ENCODE data around the gene NPY.

NPY gene

GRCh38 chr7:24290004-24290641 lies 6.1 kb downstream of the NPY start:
- no peak for DNase-seq (ENCODE audit: low read depth, low spot score)
- H3K4me3 ChIP-seq (ENCODE audit: low read depth, low read length) = no peak overlapping the region
- CTCF ChIA-PET = interaction anchor here (0.8 to 1.2 kb wide), 2 partner anchors 376 to 414 kb away, joined by 3 read pairs; no protein-coding TSS in a partner anchor
- POLR2A ChIA-PET = no interaction called here
- TF ChIP-seq CTCF (IDR thresholded peaks at IDR 0.05; ENCODE audit: insufficient read depth, low read length, missing control alignments) = peak; percentile 3

- ChIA-PET POLR2A (no interaction called here), CTCF (no interaction called here)
- TF ChIP-seq CTCF (IDR thresholded peaks at IDR 0.05; ENCODE audit: insufficient read depth, low read length, missing control alignments) = no peak
- no peak overlapping the region for H3K4me3 ChIP-seq (ENCODE audit: low read depth, low read length)
- DNase-seq (ENCODE audit: low read depth, low spot score) = no peak
Measured at GRCh38 chr7:24291271-24291670, 7.3 kb downstream of the NPY start.

- TF ChIP-seq CTCF (IDR thresholded peaks at IDR 0.05; ENCODE audit: insufficient read depth, low read length, missing control alignments) = no peak
- DNase-seq (ENCODE audit: low read depth, low spot score) = no peak
- POLR2A ChIA-PET = no interaction called here
- no peak overlapping the region for H3K4me3 ChIP-seq (ENCODE audit: low read depth, low read length)
- CTCF ChIA-PET = no interaction called here
Measured at GRCh38 chr7:24297362-24297761, 13.4 kb downstream of the NPY start.

- ChIA-PET CTCF (no interaction called here), POLR2A (no interaction called here)
- no peak for DNase-seq (ENCODE audit: low read depth, low spot score)
- H3K4me3 ChIP-seq (ENCODE audit: low read depth, low read length) = no peak overlapping the region
- TF ChIP-seq CTCF (IDR thresholded peaks at IDR 0.05; ENCODE audit: insufficient read depth, low read length, missing control alignments) = no peak
Measured at GRCh38 chr7:24298696-24299095, 14.7 kb downstream of the NPY start.

GRCh38 chr7:24299192-24299591 lies 15.2 kb downstream of the NPY start:
- DNase-seq (ENCODE audit: low read depth, low spot score) = no peak
- POLR2A ChIA-PET = no interaction called here
- TF ChIP-seq CTCF (IDR thresholded peaks at IDR 0.05; ENCODE audit: insufficient read depth, low read length, missing control alignments) = no peak
- no peak overlapping the region for H3K4me3 ChIP-seq (ENCODE audit: low read depth, low read length)
- CTCF ChIA-PET = no interaction called here

GRCh38 chr7:24301703-24302102 lies 17.7 kb downstream of the NPY start:
- no peak for TF ChIP-seq CTCF (IDR thresholded peaks at IDR 0.05; ENCODE audit: insufficient read depth, low read length, missing control alignments)
- no peak for DNase-seq (ENCODE audit: low read depth, low spot score)
- ChIA-PET CTCF (no interaction called here), POLR2A (no interaction called here)
- H3K4me3 ChIP-seq (ENCODE audit: low read depth, low read length) = no peak overlapping the region

Data from AG04449 (cell line).